Lung (tissue), 12 donors: ENCODE data around the gene PYGM. TPM values are rescaled to one million over a fixed set of nuclear protein-coding genes. Genes with fewer than 3 reads are reported as not detected.

ENCODE experiments used
- ATAC-seq: fragments of 200-7000 bp; cut with Tn5 transposase; one replicate; pipeline ENCODE4 v1.9.1; 2020; ENCODE audit warnings: moderate number of reproducible peaks; ENCODE audit not compliant: insufficient read depth, low FRiP score
- DNase-seq, 3 donors: peaks; one replicate each; pipeline ENCODE4 v3.0.0-alpha.2; 2013 to 2017
- H3K27ac ChIP-seq, 2 donors: one replicate each; pipeline ENCODE4 v1.5.1; 2013; ENCODE audit warnings: mild to moderate bottlenecking in 2 of 2, moderate library complexity in 2 of 2, control low read depth in 1 of 2, inconsistent platforms in 1 of 2, low read depth in 1 of 2, low read length in 1 of 2
- H3K27me3 ChIP-seq, 3 donors: one replicate each; pipeline ENCODE4 v1.5.1; 2013; ENCODE audit warnings: low read length in 2 of 3; ENCODE audit not compliant: control insufficient read depth in 3 of 3, insufficient read depth in 3 of 3
- H3K36me3 ChIP-seq, 4 donors: one replicate each; pipeline ENCODE4 v1.5.1; 2013; ENCODE audit warnings: low read length in 4 of 4, mild to moderate bottlenecking in 1 of 4, moderate library complexity in 1 of 4; ENCODE audit not compliant: control insufficient read depth in 4 of 4, insufficient read depth in 4 of 4
- H3K4me1 ChIP-seq, 5 donors: one replicate each; pipeline ENCODE4 v1.5.1; 2013; ENCODE audit warnings: low read length in 5 of 5, mild to moderate bottlenecking in 2 of 5, moderate library complexity in 1 of 5; ENCODE audit not compliant: control insufficient read depth in 5 of 5, insufficient read depth in 5 of 5
- H3K4me3 ChIP-seq: one replicate; pipeline ENCODE4 v1.5.1; 2013; ENCODE audit warnings: mild to moderate bottlenecking, control low read depth, moderate library complexity
- H3K9ac ChIP-seq, 2 donors: one replicate each; pipeline ENCODE4 v1.5.1; 2013; ENCODE audit warnings: low read length in 2 of 2, control low read depth in 1 of 2; ENCODE audit not compliant: insufficient read depth in 1 of 2
- H3K9me3 ChIP-seq, 4 donors: one replicate each; pipeline ENCODE4 v1.5.1; 2013; ENCODE audit warnings: low read length in 3 of 4, mild to moderate bottlenecking in 1 of 4, moderate library complexity in 1 of 4; ENCODE audit not compliant: control insufficient read depth in 4 of 4, insufficient read depth in 3 of 4
- CTCF ChIP-seq: IDR thresholded peaks from 2 replicates; pipeline ENCODE4 v1.5.1; 2012; ENCODE audit warnings: mild to moderate bottlenecking; ENCODE audit errors: control extremely low read depth, extremely low read depth
- WGBS, 2 donors: extraction: QIAGEN DNeasy Blood & Tissue Kit; methylation state at CpG; one replicate each; pipeline ENCODE4 v1.1.7; 2013; 5-methylcytosine and 5-hydroxymethylcytosine counted together
- polyA plus RNA-seq, 2 donors: library from polyadenylated mRNA; stranded (reverse); fragments of 200-250 nt; gene quantifications; one replicate each; pipeline ENCODE4 v1.2.1, GENCODE V29; 2013
- total RNA-seq, 2 donors: library from RNA; depleted of rRNA in 1 of 2; stranded (reverse); fragments of >200 nt in 1 of 2; gene quantifications; one replicate each; pipeline ENCODE4 v1.2.1, GENCODE V29; 2014 to 2021
- donor health status: control.
- donor health status: control.
- donor health status: Bipolar disorder and iron deficiency.
- donor health status: healthy.
- donor health status: DM: yes; HTN: yes; CAD: no.

Gene PYGM
- total and polyA plus RNA-seq, 4 donors: 1.2 to 3.8 (median 2.5) TPM

- Histone ChIP-seq H3K27me3 (peaks cover 0 to 58% (median 29%) of the 10 kb centered on the region in 3 donors), H3K4me1 (peaks cover 0 to 31% (median 10%) of the 10 kb centered on the region in 5 donors), H3K36me3 (peaks cover 0 to 5% (median 0%) of the 10 kb centered on the region in 4 donors), H3K9me3 (no peaks in the 10 kb centered on the region), H3K9ac (no peak within 1 kb of the TSS), H3K4me3 (peak within 1 kb of the TSS; percentile 44), H3K27ac (peak within 1 kb of the TSS; percentile 86 to 91)
- ATAC-seq: peak; percentile 41
- 1% methylated on average over 43 to 57 of the region's 57 CpGs for WGBS, 2 donors
- DNase-seq: peak in 1 of 3 donors; percentile 19
- TF ChIP-seq CTCF: peak; percentile 57
These were observed 15.9 kb downstream of the PYGM start, which contains the start of gene RASGRP2 for GRCh38 chr11:64743591-64744543. TSS of gene RASGRP2 (minus strand) at chr11:64744142. CDS start at chr11:64742866, 1,276 bp downstream.

- peaks cover 0 to 31% (median 10%) of the 10 kb centered on the region in 5 donors for H3K4me1 ChIP-seq
- H3K9ac ChIP-seq: no peak overlapping the region
- ATAC-seq (peak; percentile 50), DNase-seq (peak; percentile 34 to 53 (median 42))
- peaks cover 0 to 5% (median 0%) of the 10 kb centered on the region in 4 donors for H3K36me3 ChIP-seq
- peak overlapping the region; percentile 71 to 84 for H3K27ac ChIP-seq
- H3K4me3 ChIP-seq: peak overlapping the region; percentile 51
- peak; percentile 34 for TF ChIP-seq CTCF
- 0 to 1% methylated on average over 36 to 58 of the region's 58 CpGs for WGBS, 2 donors
- no peaks in the 10 kb centered on the region for H3K9me3 ChIP-seq
- peaks cover 0 to 58% (median 29%) of the 10 kb centered on the region in 3 donors for H3K27me3 ChIP-seq
These were observed 16.7 kb downstream of the PYGM start for GRCh38 chr11:64742889-64743590.

DNA sequence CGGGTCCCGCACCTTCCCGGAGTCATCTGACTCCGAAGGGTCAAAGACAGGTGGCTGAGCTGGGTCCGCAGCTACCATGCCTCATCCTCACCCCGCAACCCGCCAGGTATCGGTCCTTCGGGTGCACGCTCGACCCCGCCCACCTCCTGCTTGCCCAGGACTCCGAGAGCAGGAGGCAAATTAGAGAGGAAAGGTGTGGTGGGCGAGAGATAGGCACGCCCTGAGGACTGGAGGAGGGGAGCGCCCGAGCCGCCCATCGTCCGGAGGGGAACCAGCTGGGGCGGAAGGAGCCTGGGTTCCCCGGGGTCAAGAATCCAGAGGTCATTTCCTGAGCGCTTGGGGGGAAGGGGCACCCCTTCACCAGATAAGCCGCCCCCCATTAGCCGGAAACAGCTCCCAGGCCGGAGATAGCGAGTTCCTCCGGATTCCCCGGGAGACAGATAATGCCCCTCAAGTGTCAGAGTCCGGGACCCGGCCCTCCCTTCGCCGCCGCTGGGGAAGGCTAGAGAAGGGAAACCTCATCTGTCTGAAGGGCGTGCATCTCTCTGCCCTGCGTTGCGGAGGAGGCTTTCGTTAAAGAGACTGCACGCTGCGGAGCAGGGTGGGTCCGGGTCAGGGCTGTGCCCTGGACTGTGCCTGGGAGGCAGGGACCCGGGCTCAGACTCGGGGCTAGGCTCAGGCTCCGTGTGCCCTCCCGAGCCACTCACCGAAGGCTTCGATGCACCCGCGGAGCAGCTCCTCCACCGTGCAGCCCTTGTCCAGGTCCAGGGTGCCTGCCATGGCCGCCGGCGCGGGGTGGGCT lies 17.5 kb downstream of the PYGM start:
- DNase-seq: no peak
- TF ChIP-seq CTCF: no peak
- peaks cover 0 to 31% (median 10%) of the 10 kb centered on the region in 5 donors for H3K4me1 ChIP-seq

More for the DNA sequence above, 17.5 kb downstream of the PYGM start:
- H3K27ac ChIP-seq: peak overlapping the region in 1 of 2 donors; percentile 73
- peak overlapping the region; percentile 51 for H3K4me3 ChIP-seq
- peaks cover 0 to 5% (median 0%) of the 10 kb centered on the region in 4 donors for H3K36me3 ChIP-seq
- H3K9me3 ChIP-seq: no peaks in the 10 kb centered on the region
- ATAC-seq: no peak
- WGBS, 2 donors: 9 to 10% methylated on average over 53 to 54 of the region's 54 CpGs
- H3K27me3 ChIP-seq: peaks cover 0 to 58% (median 29%) of the 10 kb centered on the region in 3 donors
- H3K9ac ChIP-seq: no peak overlapping the region
